ENCODE data around the gene EDEM2. TPM values are rescaled to one million over a fixed set of nuclear protein-coding genes. Genes with fewer than 3 reads are reported as not detected.
"Not testable (repeated sequence)": the region's sequence is repeated elsewhere in the genome, so short reads cannot be mapped to it uniquely, and the experiment has no call there.

The EDEM2 gene
- total RNA-seq, 1 experiment from 2014 or later = 23.6 TPM

DNA sequence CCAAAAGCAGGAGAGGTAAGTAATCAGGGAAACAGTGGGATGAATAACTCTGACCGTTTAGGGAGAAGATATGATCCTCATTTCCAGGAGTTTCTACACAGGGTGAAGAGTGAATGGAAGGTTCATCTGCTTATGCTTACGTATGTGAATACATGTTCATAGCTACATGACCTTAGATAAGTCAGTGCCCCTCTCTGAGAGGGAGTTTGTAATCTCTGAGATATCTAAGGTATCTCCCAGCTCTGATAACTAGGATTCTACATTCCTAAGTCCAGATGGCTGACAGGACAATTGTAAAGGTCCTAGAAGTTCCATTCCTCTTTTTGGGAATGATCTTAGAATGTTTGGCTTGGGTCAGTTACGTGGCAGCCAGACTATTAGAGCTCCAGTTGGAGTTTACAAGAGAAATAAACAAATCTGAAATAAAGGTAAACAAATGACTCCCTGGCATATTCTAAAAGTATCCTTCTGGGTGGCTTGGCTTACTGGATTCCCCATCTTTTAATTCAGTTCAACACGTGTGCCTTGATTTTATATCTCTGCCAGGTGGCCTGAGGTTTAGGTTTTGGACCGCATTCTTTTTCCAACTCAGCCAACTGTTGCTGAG lies 40.6 kb upstream of the EDEM2 start:
- H3K27ac Mint-ChIP-seq (ENCODE audit: low read depth, unreplicated experiment) = no peak overlapping the region

DNA sequence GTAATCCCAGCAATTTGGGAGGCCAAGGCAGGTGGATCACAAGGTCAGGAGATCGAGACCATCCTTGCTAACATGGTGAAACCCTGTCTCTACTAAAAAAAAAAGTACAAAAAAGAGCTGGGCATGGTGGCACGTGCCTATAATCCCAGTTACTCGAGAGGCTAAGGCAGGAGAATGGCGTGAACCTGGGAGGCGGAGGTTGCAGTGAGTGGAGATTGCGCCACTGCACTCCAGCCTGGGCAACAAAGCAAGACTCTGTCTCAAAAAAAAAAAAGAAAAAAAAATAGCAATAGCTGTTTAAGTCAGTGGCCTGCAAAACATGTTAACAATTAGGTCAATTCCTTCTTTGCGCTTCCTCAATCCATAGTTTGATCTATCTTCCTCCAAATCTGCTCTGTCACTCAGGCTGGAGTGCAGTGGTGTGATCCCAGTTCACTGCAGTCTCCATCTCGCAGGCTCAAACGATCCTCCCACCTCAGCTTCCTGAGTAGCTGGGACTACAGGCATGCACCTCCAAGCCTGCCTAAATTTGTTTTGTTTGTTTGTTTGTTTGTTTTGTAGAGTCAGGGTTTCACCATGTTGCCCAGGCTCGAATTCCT lies 39.7 kb upstream of the EDEM2 start:
- H3K27ac Mint-ChIP-seq (ENCODE audit: low read depth, unreplicated experiment); POLR2A ChIA-PET: not testable (repeated sequence)

More for the DNA sequence above, 40.6 kb upstream of the EDEM2 start:
- TF ChIP-seq, protein P1, sequence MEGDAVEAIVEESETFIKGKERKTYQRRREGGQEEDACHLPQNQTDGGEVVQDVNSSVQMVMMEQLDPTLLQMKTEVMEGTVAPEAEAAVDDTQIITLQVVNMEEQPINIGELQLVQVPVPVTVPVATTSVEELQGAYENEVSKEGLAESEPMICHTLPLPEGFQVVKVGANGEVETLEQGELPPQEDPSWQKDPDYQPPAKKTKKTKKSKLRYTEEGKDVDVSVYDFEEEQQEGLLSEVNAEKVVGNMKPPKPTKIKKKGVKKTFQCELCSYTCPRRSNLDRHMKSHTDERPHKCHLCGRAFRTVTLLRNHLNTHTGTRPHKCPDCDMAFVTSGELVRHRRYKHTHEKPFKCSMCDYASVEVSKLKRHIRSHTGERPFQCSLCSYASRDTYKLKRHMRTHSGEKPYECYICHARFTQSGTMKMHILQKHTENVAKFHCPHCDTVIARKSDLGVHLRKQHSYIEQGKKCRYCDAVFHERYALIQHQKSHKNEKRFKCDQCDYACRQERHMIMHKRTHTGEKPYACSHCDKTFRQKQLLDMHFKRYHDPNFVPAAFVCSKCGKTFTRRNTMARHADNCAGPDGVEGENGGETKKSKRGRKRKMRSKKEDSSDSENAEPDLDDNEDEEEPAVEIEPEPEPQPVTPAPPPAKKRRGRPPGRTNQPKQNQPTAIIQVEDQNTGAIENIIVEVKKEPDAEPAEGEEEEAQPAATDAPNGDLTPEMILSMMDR (IDR thresholded peaks at IDR 0.05; ENCODE audit: unreplicated experiment) = no peak
- no peaks in the 10 kb centered on the region for H3K27me3 Mint-ChIP-seq (ENCODE audit: insufficient read depth, unreplicated experiment)
- no peak for DNase-seq (ENCODE audit: unreplicated experiment)
- no peak overlapping the region for H3K4me3 Mint-ChIP-seq (ENCODE audit: unreplicated experiment)
- H3K36me3 Mint-ChIP-seq (ENCODE audit: insufficient read depth, unreplicated experiment) = no peaks in the 10 kb centered on the region
- POLR2A ChIA-PET = interaction anchor here (0.5 to 0.6 kb wide), 2 partner anchors 125 to 513 kb away, joined by 3 to 4 read pairs; no protein-coding TSS in a partner anchor
- H3K9me3 Mint-ChIP-seq (ENCODE audit: unreplicated experiment) = no peaks in the 10 kb centered on the region
- no peaks in the 10 kb centered on the region for H3K4me1 Mint-ChIP-seq (ENCODE audit: insufficient read depth, unreplicated experiment)
- CTCF ChIA-PET = interaction anchor here (0.9 to 1.8 kb wide), 3 partner anchors 8 to 43 kb away, joined by 3 to 6 read pairs (median 3); no protein-coding TSS in a partner anchor
- no TSS peak for BruUV-seq (replicated peaks)
- intact Hi-C loops (cut with micrococcal nuclease) = no loop called here

DNA sequence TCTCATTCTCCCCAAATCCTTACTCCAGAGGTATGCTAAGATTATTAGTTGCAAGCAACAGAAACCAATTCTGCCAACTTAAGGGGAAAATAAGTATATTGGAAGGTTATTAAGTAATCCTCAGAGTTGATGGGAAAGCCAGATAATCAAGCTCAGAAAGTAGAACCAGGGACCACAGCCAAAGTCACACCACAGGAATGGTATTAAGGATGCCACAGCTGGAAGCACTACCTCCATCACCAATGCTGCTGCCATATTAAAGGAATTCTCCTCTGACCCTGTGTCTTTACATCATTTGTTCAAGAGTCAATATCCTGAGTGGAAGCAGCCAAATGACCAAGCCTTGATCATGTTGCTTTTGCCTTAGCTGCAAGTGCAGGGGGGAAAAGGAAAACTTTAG lies 34.6 kb upstream of the EDEM2 start:
- Mint-ChIP-seq H3K36me3 (ENCODE audit: insufficient read depth, unreplicated experiment) (peaks cover 5% of the 10 kb centered on the region), H3K27me3 (ENCODE audit: insufficient read depth, unreplicated experiment) (no peaks in the 10 kb centered on the region), H3K27ac (ENCODE audit: low read depth, unreplicated experiment) (no peak overlapping the region), H3K4me3 (ENCODE audit: unreplicated experiment) (no peak overlapping the region), H3K4me1 (ENCODE audit: insufficient read depth, unreplicated experiment) (no peaks in the 10 kb centered on the region), H3K9me3 (ENCODE audit: unreplicated experiment) (no peaks in the 10 kb centered on the region)
- POLR2A ChIA-PET = interaction anchor here (1.6 to 2.3 kb wide), 2 partner anchors 9 to 34 kb away, joined by 3 to 5 read pairs; partner anchors contain the start of gene PROCR
- CTCF ChIA-PET = no interaction called here
- TF ChIP-seq, protein P1 (IDR thresholded peaks at IDR 0.05; ENCODE audit: unreplicated experiment) = no peak
- BruUV-seq (replicated peaks) = no TSS peak
- intact Hi-C loops (cut with micrococcal nuclease) = no loop called here
- no peak for DNase-seq (ENCODE audit: unreplicated experiment)

More for the DNA sequence above, 39.7 kb upstream of the EDEM2 start:
- H3K4me1 Mint-ChIP-seq (ENCODE audit: insufficient read depth, unreplicated experiment); H3K36me3 Mint-ChIP-seq (ENCODE audit: insufficient read depth, unreplicated experiment); H3K27me3 Mint-ChIP-seq (ENCODE audit: insufficient read depth, unreplicated experiment); intact Hi-C loops (cut with micrococcal nuclease); DNase-seq (ENCODE audit: unreplicated experiment); BruUV-seq (replicated peaks); H3K9me3 Mint-ChIP-seq (ENCODE audit: unreplicated experiment); H3K4me3 Mint-ChIP-seq (ENCODE audit: unreplicated experiment): not testable (repeated sequence)
- CTCF ChIA-PET = interaction anchor here (0.9 to 1.8 kb wide), 4 partner anchors 9 to 58 kb away, joined by 3 to 6 read pairs (median 4); no protein-coding TSS in a partner anchor

DNA sequence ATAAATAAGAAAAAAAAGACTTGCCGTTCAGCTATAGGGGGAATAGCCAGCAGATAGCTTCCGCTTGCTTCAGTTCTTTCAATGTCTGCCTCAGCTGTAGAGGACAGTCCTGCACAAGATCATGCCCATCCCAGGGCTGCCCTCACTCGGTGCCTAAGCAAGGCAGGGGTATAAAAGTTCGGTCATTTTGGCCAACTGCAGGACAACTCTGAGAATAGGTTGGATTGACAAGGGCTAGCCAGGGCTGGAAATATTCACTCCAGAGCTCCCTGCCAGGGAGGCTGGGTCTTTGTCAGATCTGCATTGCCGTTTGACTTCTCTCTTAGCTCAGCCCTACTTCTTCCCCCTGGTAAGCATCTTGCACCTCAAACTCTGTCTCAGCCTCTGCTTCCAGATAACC lies 33.1 kb upstream of the EDEM2 start:
- Mint-ChIP-seq H3K4me1 (ENCODE audit: insufficient read depth, unreplicated experiment) (no peaks in the 10 kb centered on the region), H3K9me3 (ENCODE audit: unreplicated experiment) (no peaks in the 10 kb centered on the region), H3K27me3 (ENCODE audit: insufficient read depth, unreplicated experiment) (no peaks in the 10 kb centered on the region), H3K36me3 (ENCODE audit: insufficient read depth, unreplicated experiment) (peaks cover 5% of the 10 kb centered on the region), H3K4me3 (ENCODE audit: unreplicated experiment) (no peak overlapping the region), H3K27ac (ENCODE audit: low read depth, unreplicated experiment) (no peak overlapping the region)
- POLR2A ChIA-PET = interaction anchor here (0.7 kb wide), 1 partner anchor 34 kb away, joined by 3 read pairs; no protein-coding TSS in a partner anchor
- DNase-seq (ENCODE audit: unreplicated experiment) = no peak
- CTCF ChIA-PET = interaction anchor here (0.6 to 1.0 kb wide), 2 partner anchors 35 to 76 kb away, joined by 3 read pairs; no protein-coding TSS in a partner anchor
- no TSS peak for BruUV-seq (replicated peaks)
- TF ChIP-seq, protein P1 (IDR thresholded peaks at IDR 0.05; ENCODE audit: unreplicated experiment) = no peak
- intact Hi-C loops (cut with micrococcal nuclease) = no loop called here

All from MCF 10A (cell line).